Islet of Langerhans (tissue), 1 donor: ENCODE results near the gene PCID2.
"Not testable (repeated sequence)": the region's sequence is repeated elsewhere in the genome, so short reads cannot be mapped to it uniquely, and the experiment has no call there.

Experiments used
- FAIRE-seq: peaks from one replicate; lab custom pipeline; 2011; peaks lifted over from hg19 to GRCh38; lab: Jason Lieb, UNC

Gene PCID2

DNA sequence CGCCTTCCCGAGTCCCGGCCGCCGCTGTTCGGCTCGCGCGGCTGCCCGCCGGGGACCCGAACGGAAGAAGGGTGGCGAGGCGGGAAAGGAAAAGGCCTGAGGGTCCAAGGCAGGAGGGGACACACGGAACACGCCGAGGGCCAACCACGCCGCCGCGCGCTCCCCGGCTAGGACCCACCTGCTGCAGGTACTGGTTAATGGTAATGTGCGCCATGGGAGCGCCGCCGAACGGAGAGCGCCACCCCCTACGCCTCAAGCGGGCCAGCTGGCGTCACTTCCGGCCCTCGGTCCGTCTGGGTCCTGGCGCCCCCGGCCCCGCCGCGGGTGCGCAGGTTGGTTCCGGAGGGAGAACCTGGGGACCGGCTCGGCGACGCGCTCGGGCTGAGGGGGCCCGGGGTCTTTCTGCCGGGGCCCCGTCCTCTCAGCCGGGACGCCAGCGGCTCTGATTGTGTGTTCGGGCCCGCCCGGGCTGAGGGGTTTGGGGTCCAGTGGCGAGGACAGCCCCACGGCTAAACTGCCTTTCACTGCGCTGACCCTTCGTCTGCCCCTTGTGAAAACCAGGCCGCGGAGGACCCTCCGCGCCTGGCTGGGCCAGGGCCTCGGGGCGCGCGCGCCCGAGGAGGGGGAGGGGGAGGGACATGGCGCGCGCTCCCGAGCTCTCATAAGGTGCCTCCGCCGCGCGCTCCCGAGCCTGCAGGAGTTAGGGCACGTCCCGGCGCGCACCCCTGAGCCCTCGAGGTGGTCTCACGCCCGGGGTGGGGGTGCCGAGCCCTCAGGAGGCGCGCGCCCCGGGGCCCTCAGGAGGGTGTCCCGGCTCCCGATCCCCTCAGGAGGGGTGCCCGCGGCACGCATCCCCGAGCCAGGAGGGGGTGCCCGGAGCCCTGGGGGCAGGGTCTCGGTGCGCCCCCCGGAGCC is at the start of gene PCID2:
Gene PCID2 (minus strand): TSS at position 249 of the 915 bp plus-strand sequence. CDS start 35 bp downstream, at position 214.
- no peak for FAIRE-seq

DNA sequence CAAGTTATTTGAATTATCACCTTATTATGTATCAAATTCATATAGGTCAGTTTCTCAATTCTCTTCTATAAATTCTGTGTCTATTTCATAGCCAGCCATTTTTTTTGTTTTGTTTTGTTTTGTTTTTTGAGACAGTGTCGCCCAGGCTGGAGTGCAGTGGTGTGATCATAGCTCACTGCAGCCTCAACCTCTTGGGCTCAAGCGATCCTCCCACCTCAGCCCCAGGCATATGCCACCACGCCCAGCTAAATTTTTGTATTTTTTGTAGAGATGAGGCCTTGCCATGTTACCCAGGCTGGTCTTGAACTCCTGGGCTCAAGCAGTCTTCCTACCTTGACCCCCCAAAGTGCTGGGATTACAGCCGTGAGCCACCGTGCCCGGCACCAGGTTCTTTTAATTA is 49.4 kb upstream of the PCID2 start:
- not testable (repeated sequence) for FAIRE-seq

DNA sequence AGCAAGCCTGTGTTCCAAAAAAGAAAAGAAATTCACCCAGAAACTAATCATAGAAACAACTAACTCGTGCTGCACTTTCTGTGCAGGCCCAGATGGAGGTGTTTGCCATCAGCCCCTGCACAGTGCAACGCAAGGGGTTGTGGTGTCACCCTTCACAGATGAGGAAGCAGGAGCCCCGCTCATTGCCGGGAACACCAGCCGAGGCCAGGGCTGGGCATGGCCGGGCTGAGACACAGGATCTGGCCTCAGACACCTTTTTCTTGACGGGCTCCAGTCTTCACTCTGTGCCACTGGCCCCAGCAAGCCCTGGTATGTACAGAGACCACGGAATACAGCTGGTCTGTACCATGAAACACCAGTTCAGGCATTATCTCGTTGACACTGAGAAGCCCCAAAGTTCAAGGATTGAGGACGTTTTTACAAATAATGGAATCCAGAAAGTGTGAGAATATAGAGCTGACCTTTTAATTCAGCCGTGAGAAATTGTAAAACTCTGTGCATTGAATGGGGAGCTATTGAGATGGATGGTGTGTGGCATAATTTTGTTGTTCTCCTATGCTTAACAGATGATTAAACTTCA is 44.1 kb upstream of the PCID2 start:
- no peak for FAIRE-seq

DNA sequence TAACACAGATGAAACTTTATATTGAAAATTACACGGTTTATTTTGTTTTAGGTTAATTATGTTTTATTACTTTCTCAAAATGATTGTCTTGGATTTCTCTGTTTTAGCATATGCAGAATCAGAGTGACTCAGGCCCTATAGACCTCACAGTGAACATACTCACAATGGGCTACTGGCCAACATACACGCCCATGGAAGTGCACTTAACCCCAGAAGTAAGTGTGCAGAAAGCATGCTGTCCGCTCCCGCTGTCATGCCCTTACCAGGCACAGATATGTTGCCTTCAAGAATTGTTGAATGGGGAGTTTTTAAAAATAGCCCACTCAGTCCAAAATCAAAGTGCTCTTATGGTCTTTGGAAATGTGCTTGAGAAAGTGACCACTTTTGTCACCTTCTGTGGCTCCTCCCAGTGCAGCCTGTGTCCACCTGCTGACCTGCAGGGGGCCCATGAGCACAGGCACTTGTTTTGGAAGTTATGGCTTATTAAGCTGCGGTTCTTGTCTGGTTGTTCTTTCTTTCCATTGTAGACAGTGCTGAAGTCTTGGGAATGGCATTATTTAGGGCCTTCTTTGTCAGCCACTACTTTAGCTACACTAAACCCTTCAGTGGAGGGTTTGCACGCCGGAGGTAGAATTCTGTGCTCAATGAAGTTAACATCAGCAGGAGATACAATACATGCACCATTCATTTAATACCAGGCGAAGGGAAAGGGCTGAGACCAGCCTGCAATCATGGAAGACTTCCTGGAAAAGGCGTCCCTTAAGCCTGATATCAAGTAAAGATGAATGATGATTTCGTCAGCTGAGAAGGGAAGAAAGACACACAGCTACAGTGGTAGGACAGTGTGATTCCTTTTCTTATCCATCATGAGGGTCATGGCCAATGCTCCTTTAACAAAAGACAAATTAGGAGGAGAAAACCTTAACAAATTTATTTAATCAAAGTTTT is 37.7 kb upstream of the PCID2 start:
- no peak for FAIRE-seq

DNA sequence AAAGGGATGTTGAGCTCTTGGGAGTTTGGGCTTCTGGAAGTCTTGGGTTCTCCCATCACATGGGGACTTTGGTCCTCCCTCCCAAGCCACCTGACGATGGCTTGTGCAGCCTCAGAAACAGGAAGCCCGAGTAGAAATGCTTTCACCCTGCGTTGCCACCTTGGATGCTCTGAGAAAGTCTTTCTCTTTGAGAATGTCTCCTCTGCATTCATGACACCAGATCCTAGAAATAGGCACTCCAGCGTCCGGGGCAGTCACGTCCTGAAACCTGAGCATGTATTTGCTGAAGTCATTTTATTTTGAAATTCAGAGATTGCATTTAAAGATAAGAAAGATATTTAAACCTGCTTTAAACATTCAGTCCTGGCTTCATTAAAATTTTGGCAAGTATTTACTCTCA is 35.4 kb upstream of the PCID2 start:
- no peak for FAIRE-seq

DNA sequence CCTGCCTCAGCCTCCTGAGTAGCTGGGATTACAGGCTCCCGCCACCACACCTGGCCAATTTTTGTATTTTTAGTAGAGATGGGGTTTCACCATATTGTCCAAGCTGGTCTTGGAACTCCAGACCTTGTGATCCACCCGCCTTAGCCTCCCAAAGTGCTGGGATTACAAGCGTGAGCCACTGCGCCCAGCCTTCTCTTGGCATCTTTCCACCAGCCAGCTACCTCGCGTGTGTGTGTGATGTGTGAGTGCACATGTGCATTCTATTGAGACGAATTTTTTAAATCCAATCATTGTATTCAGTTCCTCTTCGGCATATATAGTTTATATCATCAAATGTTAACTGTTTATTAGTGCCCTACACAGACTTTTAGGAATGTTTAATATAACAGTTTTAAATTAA is 33.2 kb upstream of the PCID2 start:
- not testable (repeated sequence) for FAIRE-seq

DNA sequence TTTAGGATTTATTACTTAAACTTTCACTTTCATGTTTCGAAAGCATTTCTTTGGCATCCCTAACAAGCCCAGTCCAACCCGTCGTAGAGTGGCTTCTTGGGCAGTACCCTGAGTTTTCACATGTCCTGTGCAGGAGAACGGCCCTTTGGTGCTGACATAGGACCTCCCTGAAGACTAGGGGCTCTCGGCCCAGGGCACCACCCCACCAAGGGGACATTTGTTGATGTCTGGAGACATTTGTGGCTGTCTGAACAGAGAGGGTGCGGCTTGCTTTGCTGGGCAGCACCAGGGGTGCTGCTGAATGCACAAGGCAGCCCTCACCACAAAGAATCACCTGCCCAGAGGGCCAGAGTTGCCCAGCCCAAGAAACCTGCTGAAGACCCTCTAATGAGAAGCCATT is 31.5 kb upstream of the PCID2 start:
- FAIRE-seq: no peak

DNA sequence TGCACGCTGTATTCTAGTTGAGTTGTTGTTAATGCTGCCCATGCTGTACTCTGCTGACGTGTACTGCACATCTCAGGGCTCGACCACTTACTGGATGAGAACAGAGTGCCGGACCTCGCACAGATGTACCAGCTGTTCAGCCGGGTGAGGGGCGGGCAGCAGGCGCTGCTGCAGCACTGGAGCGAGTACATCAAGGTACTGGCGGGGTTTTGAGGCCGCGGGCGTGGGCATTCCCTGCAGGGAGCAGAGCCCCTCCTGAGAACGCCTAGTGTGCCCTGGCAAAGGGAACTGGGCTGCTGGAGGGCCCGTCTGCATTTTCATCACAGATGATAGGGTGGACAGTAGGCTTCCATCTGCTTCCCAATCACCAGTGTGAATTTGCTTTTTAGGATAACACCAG is 30.9 kb upstream of the PCID2 start:
- no peak for FAIRE-seq

DNA sequence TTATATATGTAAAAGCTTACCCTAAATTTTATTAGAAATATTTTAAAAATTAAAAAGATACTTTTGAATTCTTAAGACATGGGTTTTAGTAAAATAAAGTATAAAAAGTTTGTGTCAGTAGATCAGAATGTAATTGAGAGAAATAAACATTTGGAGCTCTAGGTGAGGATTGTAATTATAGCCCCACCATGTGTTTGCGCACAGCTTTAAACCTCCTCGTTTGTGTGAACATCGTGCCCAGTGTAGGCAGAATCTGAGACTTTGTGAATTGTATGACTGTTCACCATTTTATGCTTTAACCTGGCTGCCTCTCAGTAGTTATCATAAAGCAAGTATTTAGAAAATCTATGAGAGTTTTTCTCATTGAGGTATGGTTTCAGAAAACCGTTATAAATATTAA is 30.1 kb upstream of the PCID2 start:
- no peak for FAIRE-seq

DNA sequence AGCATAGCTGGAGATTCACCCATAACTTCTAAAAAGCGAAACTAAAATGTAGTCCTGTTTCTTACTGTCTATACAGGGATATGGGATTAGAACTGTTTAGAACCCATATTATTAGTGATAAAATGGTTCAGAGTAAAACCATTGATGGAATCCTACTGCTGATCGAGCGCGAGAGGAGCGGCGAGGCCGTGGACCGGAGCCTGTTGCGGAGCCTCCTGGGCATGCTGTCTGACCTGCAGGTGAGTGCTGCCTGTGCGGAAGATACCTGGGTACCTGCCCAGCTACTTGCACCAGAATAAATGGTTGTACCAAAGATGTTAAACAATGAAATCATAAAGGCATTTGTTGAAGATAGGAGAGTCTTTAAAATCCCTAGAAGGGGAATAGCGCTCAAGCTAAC is 24.6 kb upstream of the PCID2 start:
- no peak for FAIRE-seq

DNA sequence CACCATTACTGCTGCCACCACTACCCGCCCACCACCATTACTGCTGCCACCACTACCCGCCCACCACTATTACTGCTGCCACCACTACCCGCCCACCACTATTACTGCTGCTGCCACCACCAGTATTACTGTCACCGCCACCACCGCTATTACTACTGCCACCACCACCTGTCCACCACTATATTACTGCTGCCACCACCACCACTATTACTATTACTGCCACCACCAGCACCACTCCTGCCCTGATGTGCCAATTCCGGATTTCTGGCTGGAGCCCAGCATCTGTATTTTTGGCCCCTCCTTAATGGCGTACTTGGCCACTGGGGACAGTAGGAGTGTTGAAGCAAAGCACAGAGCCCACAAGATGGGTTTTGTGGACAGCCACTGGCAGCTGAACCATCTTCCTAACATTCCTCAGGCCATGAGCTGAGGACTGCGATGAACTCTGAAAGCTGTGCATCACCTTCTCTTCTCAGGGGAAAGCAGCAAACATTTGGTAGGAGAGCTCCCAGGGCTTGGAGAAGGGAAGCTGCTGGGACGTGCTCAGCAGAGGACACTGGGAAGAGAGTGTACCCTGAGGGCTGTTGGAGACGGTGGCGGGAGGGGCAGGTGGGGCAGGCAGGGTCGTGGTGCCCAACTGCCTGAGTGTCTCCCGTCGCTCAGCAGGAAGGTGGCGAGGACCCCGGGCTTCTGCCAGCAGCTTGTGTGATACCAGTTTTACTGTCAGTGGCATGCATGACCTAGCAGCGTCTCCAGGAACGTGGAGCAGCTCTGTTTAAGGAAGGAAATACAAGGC is 23.9 kb upstream of the PCID2 start:
- no peak for FAIRE-seq

DNA sequence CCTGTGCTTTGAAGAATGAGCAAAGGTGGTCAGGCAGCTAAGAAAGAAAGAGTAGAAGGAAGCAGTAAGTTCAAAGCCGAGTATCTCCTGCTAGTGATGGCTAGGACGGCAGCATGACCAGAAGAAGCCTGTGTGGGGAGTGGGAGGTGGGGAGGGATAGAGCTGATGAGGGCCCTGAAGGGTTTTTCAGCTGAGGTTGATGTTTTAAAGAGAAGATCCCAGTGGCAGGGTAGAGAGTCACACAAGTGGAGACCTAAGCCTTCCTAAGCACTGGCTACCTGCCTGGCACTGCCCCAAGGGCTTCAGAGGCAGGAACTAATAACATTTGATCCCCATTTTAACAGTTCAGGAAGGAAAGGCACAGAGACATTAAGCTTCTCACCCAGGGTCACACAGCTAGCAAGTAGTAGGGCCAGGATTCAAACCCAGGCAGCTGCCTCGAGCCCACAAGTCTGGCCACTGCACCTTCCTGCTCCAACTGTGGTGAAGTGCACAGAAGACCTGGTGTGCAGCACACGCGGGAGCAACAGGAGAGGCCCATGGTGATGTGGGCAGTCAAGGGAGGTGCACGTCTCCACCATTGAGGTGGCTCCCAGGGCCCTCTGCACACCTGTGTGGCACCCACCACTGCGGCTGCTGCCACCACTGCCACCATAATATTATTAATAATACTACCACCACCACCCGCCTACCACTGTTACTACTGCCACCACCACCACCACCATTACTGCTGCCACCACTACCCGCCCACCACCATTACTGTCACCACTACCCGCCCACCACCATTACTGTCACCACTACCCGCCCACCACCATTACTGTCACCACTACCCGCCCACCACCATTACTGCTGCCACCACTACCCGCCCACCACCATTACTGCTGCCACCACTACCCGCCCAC is 23.1 kb upstream of the PCID2 start:
- no peak for FAIRE-seq

DNA sequence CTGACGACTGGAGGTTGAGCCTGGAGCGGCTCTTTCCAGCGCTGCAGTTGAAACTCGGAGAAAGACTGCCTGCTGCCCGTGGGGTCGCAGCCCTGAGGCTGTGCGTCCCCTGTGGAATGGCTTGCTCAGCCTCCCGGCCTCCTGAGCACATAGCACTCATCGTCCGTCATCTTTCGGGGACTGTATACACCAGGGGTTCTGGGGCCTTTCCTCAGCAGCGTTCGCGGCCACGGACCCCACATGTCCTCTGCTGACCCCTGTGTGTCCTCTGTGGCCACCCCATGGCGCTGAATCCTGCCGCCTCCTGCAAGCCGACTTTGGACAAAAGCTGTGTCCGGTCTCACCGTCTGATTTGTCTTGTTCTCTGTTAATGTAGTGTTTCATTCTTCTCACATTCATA is 21.3 kb upstream of the PCID2 start:
- no peak for FAIRE-seq

DNA sequence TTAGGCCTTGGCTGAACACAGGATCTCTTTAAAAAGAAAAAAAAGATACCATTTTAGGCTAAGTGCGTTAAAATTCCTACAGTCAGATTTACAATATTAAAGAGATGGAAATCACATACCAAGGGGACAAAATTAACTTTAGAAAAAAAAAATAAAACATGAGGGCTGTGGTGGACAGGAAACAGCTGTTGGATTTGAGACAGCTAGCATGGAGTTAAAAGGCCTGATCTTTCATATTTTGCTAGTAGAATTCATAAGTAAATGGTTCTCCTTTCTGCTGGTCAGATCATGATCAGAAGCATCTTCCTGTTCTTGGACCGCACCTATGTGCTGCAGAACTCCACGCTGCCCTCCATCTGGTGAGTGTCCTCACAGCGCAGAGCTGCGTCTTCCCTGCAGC is 20.7 kb upstream of the PCID2 start:
- FAIRE-seq: no peak

DNA sequence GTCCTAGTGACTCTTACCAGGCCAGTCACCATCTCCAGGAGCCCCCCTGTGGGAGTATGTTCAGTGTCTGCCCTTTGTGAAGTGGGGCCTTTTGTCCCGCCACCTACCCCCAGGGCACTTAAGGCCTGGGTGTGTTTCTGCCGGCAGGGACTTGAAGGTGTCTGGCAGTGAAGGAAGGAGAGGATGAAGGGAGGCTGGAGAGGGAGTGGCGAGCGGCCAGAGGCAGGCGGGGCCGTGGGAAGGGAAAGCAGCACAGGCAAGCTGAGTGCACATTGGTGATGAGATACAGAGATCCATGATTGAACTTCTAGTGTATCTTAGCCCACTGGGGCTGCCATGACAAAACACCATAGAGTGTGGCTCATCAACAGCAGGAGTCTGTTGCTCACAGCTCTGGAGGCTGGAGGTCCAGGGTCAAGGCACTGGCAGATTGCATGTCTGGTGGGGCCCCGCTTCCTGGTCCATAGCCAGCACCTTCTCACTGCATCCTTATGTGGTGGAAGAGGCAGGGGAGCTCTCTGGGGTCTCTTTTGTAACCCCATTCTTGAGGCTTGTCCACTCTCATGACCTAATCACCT is 18.5 kb upstream of the PCID2 start:
- FAIRE-seq: no peak

DNA sequence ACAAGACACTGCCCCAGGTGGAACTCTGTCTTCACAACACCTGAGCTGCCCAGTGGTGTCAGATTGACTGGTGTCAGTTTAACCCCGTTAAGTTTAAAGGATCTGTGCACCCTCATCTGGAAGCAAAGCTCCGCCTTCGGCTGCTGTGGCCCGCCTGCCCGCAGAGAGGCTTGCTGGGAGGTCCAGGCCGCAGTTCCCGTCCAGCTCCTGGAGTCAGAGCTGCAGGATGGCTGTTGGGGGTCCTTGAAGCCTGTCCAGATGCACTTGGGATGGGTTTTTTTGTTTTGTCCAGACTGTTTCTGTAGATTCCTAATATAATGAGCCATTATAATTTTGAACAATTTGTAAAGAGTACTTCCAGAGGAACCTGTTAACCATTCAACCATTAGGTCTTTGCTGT is 17.0 kb upstream of the PCID2 start:
- no peak for FAIRE-seq

DNA sequence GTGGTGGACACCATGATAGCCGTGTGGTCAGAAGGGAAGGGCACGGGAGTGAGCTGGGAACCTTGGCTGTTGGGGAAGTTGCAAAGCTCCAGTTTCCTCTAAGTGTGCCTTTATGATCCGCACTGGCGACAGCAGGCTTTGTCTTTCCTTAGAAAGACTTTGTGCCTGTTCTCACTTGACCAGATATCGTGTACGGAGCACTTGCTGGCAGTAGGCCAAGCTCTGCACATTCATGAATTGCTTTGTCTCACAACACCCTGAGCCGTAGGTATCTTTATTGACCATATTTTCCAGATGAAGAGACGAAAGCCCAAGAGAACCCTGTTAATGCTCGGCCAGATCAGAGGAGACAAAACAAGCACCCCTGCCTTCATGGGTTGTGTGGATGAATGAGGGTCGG is 16.0 kb upstream of the PCID2 start:
- no peak for FAIRE-seq

DNA sequence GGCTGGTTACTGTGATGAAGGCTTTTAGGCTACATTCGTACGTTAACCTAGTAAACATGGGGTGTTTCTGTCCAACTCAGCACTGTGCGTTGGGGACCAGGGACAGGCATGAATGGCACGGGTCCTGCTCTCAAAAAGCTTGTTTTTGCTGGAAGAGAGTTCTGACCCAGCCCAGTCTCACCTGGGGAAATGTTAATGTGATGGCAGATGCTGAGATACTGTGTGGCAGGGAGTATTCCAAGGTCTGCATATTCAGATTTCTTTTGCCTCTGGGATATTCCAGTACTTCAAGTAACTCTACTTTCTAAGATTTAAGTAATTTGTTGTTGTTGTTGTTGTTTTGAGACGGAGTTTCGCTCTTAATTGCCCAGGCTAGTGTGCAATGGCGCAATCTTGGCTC is 14.6 kb upstream of the PCID2 start:
- FAIRE-seq: no peak

DNA sequence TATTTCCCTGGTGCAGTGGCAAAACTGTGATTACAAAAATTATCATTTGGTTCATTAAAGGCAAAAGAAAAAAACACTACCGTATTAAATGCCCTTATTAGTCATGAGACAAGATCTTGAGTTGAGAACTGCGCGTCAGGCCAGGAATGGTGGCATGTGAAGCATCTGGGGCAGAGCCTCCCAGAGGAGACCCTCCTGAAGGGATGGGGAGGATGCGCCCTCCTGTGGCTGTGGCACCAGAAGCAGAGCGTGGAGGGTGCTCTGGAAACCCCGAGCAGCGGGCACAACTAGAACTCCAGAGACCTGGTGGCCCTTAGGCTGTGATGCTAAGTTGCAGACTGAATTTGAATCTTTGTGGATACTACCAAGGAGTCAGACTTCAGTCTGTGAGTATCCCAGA is 12.4 kb upstream of the PCID2 start:
- FAIRE-seq: no peak

DNA sequence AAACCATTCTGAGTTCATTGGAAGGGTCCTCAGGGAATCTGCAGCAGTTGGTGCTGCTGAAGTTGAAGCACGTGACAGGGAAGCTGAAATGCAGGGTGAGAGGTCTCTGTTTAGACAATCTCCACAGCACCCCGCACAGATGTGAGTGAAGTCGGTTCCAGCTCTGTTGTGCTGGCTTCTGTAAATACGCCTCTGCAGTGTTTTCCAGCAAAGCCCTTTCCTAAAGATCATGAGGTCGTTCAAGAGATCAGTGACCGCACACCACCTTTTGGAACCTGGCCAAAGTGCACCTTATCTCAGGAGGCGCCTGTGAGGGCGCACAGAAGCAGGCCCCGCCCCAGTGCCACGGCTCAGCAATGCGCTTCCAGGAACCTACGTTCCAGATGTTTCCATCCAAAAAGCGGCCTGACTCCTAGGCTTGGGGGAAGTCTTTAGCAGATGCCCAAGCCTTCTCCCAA is 11.7 kb upstream of the PCID2 start:
- FAIRE-seq: no peak
